HL-60 (cell line): ENCODE data around the gene ITPA.

ENCODE experiments used
- CTCF ChIP-seq: IDR thresholded peaks from one replicate; pipeline ENCODE4 v1.5.1; 2011; ENCODE audit warnings: low read length, control low read depth, inconsistent platforms; ENCODE audit not compliant: insufficient read depth
- GABPA ChIP-seq: IDR thresholded peaks from 2 replicates; pipeline ENCODE4 v1.6.1; 2012; ENCODE audit warnings: low read depth
- POLR2AphosphoS5 ChIP-seq: IDR thresholded peaks from 2 replicates; pipeline ENCODE4 v1.6.1; 2012; ENCODE audit warnings: low read depth
- SPI1 ChIP-seq: IDR thresholded peaks from 2 replicates; pipeline ENCODE4 v1.6.1; 2012; ENCODE audit warnings: low read depth, mild to moderate bottlenecking, borderline replicate concordance
- TF ChIP-seq, protein P1 (sequence below): IDR thresholded peaks from 2 replicates; pipeline ENCODE4 v1.6.1; 2012; ENCODE audit warnings: low read depth; ENCODE audit not compliant: insufficient replicate concordance

GRCh38 chr20:3204124-3204794 lies 5.0 kb upstream of the ITPA start, which contains the start of gene DDRGK1:
- TF ChIP-seq GABPA (no peak), POLR2AphosphoS5 (peak; percentile 85), CTCF (no peak), SPI1 (no peak)
- TF ChIP-seq, protein P1, sequence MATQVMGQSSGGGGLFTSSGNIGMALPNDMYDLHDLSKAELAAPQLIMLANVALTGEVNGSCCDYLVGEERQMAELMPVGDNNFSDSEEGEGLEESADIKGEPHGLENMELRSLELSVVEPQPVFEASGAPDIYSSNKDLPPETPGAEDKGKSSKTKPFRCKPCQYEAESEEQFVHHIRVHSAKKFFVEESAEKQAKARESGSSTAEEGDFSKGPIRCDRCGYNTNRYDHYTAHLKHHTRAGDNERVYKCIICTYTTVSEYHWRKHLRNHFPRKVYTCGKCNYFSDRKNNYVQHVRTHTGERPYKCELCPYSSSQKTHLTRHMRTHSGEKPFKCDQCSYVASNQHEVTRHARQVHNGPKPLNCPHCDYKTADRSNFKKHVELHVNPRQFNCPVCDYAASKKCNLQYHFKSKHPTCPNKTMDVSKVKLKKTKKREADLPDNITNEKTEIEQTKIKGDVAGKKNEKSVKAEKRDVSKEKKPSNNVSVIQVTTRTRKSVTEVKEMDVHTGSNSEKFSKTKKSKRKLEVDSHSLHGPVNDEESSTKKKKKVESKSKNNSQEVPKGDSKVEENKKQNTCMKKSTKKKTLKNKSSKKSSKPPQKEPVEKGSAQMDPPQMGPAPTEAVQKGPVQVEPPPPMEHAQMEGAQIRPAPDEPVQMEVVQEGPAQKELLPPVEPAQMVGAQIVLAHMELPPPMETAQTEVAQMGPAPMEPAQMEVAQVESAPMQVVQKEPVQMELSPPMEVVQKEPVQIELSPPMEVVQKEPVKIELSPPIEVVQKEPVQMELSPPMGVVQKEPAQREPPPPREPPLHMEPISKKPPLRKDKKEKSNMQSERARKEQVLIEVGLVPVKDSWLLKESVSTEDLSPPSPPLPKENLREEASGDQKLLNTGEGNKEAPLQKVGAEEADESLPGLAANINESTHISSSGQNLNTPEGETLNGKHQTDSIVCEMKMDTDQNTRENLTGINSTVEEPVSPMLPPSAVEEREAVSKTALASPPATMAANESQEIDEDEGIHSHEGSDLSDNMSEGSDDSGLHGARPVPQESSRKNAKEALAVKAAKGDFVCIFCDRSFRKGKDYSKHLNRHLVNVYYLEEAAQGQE: no peak
